Left cardiac atrium (tissue), 4 donors: ENCODE results near the gene GTF3C2. TPM values are rescaled to one million over a fixed set of nuclear protein-coding genes. Genes with fewer than 3 reads are reported as not detected.

Experiments
- ATAC-seq, 2 donors: fragments of 200-7000 bp; cut with Tn5 transposase; one replicate each; pipeline ENCODE4 v1.9.1; 2020; ENCODE audit warnings: mild to moderate bottlenecking in 2 of 2, moderate library complexity in 2 of 2
- DNase-seq: peaks from one replicate; pipeline ENCODE4 v3.0.0-alpha.2; 2020
- intact Hi-C, 2 donors: fragments of 100-400 bp; cut with DNase I; formaldehyde crosslinking; loops; one replicate each; pipeline versions ENCODE4 v1.14.1 to v1.15.1; 2022 to 2023
- total RNA-seq, 2 donors: library from RNA; stranded (reverse); fragmentation: NEBNext Ultra II Directional; extraction: Animal tissue kit (Norgen Biotek cat#: 25700); gene quantifications; one replicate each; pipeline ENCODE4 v1.2.1, GENCODE V29; 2021
- donor health status: DM: no; HTN: yes; CAD: no.
- donor health status: DM: no; HTN: yes; CAD: no; lungs with severe emphysema.
- donor health status: DM: yes; HTN: yes; CAD: no.
- donor health status: Dilated cardiomyopathy.

The GTF3C2 gene
- total RNA-seq, 2 donors from 2014 or later: 17.7 to 29.1 TPM

DNA sequence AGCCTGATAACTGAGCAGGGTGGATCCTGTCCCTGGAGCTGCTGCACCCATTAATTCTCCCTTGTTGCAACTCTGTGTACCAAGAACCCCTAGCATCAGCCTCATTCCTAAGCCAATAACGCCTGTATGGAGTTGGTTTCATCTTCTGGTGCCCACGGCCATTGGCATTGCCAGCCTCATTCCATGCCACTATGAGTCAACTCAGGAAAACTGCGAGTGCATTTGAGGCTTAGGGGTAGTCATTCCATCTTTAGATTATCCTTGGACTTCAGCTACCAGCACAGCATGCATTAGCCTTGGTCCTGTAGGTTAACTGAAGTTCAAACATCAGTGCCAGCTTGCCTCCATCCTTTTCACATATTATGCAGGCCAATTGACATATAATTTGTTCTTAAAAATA is 75.7 kb downstream of the GTF3C2 start:
- ATAC-seq: no peak
- intact Hi-C loops: loop anchor here in 1 of 2 donors (10.0 kb wide), 1 partner anchor 186 kb away; no protein-coding TSS in a partner anchor
- no peak for DNase-seq

DNA sequence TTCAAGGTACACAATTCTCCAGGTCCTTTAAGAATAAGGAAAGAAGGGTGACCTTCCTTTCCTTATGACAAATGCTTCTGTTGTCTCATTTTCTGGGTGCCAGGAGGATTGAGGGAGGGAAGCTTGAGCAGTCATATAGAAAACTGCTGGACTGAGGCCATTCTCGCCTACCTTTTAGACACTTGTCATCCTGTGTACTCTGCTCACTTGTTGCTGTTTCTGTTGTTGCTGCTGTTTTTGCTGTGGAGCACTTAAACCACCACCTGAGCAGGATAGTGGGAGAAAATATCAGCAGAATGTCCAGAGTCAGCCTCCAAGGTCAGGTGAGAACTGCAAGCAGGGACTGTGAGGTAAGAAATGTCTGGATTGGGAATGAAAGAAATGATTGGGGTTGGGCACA is 78.6 kb downstream of the GTF3C2 start:
- DNase-seq: no peak
- intact Hi-C loops: no loop called here
- ATAC-seq: no peak

Other genes starting within 250 kb of the GTF3C2 start
- 1 to 10 TPM; 5.6 to 5.9 TPM for gene CGREF1, start 237.6 kb downstream of the GTF3C2 start, total RNA-seq
- 1 to 10 TPM; 1.1 to 3.2 TPM for gene ABHD1, start 232.9 kb downstream of the GTF3C2 start, total RNA-seq
- gene PREB, start 222.1 kb downstream of the GTF3C2 start, total RNA-seq: 10 to 100 TPM; 50.1 to 51.5 TPM
- not detected for gene PRR30, start 217.4 kb downstream of the GTF3C2 start, total RNA-seq
- gene TCF23, start 207.8 kb downstream of the GTF3C2 start, total RNA-seq: under 1 TPM in 1 of 2 donors, not detected in 1; 0.24 TPM
- 100 to 1,000 TPM; 106 to 125 TPM for gene ATRAID, start 144.7 kb downstream of the GTF3C2 start, total RNA-seq
- 10 to 100 TPM; 20.0 to 21.4 TPM for gene SLC5A6, start 144.5 kb downstream of the GTF3C2 start, total RNA-seq
- gene CAD, start 139.4 kb downstream of the GTF3C2 start, total RNA-seq: 10 to 100 TPM; 12.7 to 15.2 TPM
- 1 to 10 TPM; 4.8 to 5.7 TPM for gene SLC30A3, start 93.7 kb downstream of the GTF3C2 start, total RNA-seq
- gene DNAJC5G, start 81.3 kb downstream of the GTF3C2 start, total RNA-seq: under 1 TPM; 0.41 to 0.71 TPM
- gene TRIM54, start 74.3 kb downstream of the GTF3C2 start, total RNA-seq: 100 to 1,000 TPM in 1 of 2 donors, 10 to 100 TPM in 1; 92.1 to 105 TPM
- gene UCN, start 48.3 kb downstream of the GTF3C2 start, total RNA-seq: 1 to 10 TPM; 1.2 to 1.6 TPM
- gene MPV17, start 33.7 kb downstream of the GTF3C2 start, total RNA-seq: 10 to 100 TPM; 52.7 to 60.9 TPM
- gene EIF2B4, start 13.6 kb upstream of the GTF3C2 start, total RNA-seq: 10 to 100 TPM; 32.1 to 40.0 TPM
- gene SNX17, start 13.9 kb upstream of the GTF3C2 start, total RNA-seq: 10 to 100 TPM; 61.4 to 74.3 TPM
- gene ZNF513, start 24.0 kb upstream of the GTF3C2 start, total RNA-seq: 10 to 100 TPM in 1 of 2 donors, 1 to 10 TPM in 1; 9.4 to 11.9 TPM
- gene PPM1G, start 52.8 kb upstream of the GTF3C2 start, total RNA-seq: 10 to 100 TPM; 35.2 to 42.1 TPM
- gene NRBP1, start 71.9 kb upstream of the GTF3C2 start, total RNA-seq: 10 to 100 TPM; 50.5 to 58.7 TPM
- gene KRTCAP3, start 85.6 kb upstream of the GTF3C2 start, total RNA-seq: not detected
- gene IFT172, start 133.0 kb upstream of the GTF3C2 start, total RNA-seq: 10 to 100 TPM; 19.0 to 20.5 TPM
- gene FNDC4, start 138.4 kb upstream of the GTF3C2 start, total RNA-seq: 10 to 100 TPM; 16.5 to 32.5 TPM
- gene GCKR, start 140.1 kb upstream of the GTF3C2 start, total RNA-seq: 1 to 10 TPM; 1.1 to 1.2 TPM
- gene ZNF512, start 226.3 kb upstream of the GTF3C2 start, total RNA-seq: 10 to 100 TPM; 20.0 to 20.8 TPM